D341Med (cell line): ENCODE data around the gene CFAP92.
"Not testable (repeated sequence)": the region's sequence is repeated elsewhere in the genome, so short reads cannot be mapped to it uniquely, and the experiment has no call there.

Source experiments
- DNase-seq: peaks from one replicate; pipeline ENCODE4 v3.0.0; 2012; ENCODE audit warnings: low spot score

CFAP92 gene

DNA sequence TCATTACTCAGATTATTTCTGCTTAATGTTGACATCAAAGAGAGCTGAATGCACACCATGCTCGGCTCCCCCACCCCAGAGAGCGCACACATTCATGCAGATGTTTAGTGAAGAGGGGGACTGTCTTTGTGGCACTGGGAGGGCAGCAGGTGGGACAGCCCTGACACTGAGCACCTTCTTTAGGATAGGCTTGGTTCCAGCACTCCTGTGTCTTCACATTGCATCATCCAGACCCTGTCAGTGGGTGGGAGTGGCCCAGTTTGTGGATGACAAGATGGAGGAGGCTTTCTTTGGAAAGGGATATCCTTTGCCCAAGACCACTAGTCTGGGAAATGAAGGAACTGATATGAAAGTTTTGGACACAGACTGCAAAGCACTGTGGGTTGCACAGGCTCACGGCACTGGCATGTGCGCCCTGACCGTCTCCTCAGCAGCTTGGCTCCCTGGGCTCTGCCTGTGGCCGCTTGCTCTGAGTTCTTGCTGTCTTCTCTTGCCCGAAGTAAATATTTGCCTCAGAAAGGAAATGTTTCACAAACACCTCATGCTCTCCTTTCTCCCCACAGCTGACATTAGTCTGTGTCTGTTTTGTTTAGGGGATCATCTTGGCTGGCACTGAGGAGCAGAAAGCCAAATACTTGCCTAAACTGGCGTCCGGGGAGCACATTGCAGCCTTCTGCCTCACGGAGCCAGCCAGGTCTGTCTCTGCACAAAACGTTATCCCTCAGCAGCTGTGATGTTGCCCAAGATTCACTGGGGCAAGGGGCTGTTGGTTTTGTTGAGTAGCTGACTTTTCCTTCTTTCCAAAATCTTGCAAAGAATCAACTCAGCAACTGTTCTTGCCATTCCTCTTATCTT is 97.8 kb downstream of the CFAP92 start:
- no peak for DNase-seq

DNA sequence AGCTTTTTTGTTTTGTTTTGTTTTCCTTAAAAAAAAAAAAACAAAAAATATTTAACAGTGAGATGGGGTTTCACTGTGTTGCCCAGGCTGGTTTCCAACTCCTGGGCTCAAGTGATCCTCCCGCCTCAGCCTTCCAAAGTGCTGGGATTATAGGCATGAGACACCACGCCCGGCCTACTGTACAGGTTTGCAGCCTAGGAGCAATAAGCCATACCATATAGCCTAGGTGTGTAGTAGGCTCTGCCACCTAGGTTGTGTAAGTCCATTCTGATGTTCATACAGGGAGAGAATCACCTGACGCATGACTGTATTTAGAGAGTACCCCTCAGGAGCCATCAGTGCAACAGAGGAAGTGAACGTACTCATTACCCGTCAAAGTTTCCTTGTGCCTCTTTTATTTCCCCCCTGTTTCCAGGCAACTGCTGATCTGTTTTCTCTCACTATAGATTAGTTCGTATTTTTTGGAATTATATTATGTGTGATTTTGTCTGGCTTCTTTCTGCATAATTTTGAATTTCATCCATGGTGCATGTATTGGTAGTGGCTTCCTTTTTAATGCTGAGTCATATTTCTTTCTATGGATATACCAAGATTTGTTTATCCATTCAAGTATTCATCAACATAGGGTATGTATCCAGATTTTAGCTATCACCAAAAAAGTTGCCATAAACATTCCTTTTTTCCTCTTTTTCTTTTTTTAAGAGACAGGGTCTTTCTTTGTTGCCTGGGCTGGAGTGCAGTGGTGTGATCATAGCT is 104.6 kb downstream of the CFAP92 start:
- no peak for DNase-seq

DNA sequence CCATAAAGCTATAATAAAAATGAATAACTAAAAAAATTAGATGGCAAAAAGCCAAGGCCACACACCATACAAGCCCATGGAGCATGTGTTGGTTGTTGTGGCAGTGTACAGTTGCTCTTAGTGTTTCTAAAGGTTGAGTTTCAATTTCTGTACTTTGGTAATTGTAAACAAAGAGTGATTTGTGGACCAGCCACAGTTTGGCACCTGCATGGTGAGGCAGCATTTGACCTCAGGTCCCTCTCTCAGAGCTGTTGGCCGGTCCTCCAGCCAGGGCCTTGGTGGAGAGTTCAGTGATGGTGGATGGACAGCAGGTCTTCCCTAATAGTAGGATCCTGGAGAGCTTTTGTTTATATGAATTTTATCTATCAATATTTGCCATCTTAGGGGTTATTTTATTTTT is 108.9 kb downstream of the CFAP92 start:
- no peak for DNase-seq

DNA sequence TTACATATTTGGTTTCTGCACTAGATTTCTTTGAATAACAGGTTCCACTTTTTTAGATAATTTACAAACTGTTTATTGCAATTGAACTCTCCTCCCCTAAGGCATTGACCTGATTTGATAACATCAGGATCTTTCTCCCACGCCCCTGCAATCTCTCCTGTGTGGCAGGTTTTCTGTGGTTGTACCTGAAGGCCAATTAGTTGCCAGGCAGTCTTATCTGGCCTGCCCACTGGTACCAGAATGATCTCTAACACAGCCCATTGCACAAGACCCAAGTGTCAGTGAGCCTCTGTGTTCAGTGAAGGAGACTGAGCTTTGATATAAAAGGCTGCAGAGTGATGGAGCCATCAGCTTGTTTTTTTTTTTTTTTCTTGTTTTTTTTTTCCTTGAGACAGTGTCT is 111.2 kb downstream of the CFAP92 start:
- DNase-seq, result no peak

DNA sequence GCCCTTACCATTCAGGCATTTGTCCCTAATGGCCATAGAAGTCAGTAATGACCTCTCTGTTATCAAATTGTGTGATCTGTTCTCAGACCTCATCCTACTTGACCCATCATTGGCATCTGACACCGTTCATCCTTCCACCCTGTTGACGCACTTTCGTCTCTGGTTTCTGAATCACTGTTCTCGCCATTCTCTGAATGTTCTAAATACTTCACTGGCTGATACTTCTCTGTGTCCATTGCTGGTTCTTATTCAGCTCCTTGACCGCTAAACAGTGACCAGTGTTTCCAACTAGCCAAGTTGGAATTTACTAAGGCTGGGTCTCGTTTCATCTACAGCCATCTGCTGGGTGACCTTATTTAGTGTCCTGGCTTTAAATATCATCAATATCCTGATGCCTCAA is 112.3 kb downstream of the CFAP92 start:
- no peak for DNase-seq

DNA sequence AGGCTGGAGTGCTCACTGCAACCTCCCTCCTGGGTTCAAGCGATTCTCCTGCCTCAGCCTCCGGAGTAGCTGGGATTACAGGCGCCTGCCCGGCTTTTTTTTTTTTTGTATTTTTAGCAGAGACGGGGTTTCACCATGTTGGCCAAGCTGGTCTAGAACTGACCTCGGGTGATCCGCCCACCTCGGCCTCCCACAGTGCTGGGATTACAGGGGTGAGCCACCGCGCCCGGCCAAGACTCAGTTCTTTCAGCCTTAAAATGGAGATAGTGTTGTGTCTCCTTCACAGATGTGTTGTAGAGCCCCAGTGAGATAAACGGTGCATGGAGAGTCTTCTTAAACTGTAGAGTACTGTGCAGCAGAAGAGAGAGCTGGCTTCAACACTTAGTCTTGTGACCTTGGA is 113.4 kb downstream of the CFAP92 start:
- not testable (repeated sequence) for DNase-seq

DNA sequence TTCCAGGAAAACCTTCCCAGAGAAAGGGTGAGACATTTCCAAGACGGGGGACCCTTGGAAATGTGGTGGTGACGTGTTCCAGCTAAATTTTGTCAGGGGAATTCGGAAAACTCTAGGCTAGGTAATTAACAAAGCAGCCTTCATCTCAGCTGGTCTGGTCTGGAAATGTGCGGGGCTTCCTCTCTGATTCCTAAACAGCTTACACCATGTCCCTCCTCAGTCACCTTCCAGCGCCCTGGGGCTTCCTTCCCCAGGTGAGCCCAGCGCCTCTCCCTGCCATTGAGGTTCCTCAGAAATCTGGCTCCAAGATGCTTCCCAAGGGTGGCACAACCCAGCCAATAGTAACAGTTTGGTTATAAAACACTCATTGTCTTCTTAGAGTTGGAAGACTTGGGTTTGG is 113.9 kb downstream of the CFAP92 start:
- DNase-seq, result peak; percentile 44

DNA sequence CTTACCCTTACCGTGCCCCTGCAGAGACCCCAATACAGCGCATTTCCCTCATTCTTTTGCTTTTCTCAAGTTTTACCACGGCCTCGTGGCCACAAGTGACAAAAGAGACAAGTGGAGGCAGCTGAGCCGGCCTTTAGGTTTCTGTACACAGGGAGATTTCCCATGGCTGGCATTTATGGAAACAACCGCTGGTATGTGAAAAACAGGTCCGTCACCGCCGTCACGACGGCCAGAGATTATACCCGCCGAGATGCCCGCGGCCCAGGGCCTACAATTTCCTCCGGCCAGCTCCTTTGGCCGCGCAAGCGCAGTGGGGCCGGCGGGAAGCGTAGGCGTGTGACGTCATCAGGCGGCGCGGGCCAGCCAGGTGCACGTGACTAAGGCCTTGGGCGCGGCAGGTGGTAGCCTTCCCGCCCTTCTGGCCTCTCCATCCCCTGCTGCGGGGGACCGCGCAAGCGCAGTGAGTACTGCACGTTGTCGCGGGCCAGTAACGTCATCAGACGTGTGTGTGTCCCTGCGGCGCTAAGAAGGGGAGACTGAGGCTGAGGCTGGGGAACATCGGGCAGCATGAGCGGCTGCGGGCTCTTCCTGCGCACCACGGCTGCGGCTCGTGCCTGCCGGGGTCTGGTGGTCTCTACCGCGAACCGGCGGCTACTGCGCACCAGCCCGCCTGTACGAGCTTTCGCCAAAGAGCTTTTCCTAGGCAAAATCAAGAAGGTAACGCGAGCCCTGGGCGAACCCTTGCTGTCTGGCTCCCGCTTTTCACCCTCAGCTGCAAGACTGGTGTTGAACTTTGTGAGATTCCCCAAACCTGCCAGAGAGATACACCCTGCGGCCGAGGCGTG is 114.5 kb downstream of the CFAP92 start, which contains the start of gene ACAD9:
Gene ACAD9 (plus strand): TSS at position 496 of the 845 bp plus-strand sequence. CDS start 72 bp downstream, at position 568.
- DNase-seq, result peak; percentile 100

DNA sequence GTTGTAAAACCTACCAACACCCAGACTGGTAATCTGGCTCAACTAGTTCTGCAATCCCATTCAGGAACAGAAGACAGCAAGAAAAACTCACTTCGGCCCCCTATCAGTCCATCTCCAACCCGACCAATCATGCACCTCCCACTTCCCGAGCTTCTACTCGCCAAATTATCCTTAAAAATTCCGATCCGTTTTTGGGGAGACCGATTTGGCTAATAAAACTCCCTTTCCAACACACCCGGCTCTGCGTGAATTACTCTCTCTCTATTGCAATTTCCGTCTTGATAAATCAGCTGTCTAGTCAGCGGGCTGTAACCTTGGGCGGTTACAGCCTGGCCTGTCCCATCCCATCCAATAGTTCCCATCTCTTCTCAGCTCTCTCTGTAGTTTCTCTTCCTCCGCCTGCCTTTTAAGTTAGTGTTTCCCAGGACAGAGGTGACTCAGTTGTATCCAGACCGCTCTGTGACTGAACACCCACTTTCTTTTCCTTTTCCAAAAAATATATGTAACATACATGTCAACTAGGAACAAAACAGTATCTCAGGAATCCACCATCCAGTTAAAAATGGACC is 115.2 kb downstream of the CFAP92 start:
- no peak for DNase-seq

DNA sequence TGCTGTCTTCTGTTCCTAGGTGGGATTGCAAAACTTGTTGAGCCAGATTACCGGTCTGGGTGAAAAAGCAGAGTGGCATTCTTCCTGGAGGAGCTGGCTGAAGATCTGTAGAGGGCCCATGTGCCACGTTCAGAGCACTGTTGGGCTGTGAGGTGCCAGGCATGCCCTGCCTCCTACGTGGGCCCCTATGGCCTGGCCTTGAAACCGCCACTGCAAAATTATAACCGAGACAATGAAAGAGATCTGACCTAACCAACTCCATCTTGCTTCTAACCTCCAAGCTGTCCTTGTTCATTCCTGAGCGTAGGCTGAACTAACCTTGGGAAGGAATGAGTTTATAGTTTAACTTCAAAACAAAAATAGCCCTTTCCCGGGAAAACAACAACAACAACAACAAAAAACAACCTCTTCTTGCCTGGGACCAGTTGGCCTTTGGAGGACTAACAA is 115.8 kb downstream of the CFAP92 start:
- DNase-seq, result no peak

DNA sequence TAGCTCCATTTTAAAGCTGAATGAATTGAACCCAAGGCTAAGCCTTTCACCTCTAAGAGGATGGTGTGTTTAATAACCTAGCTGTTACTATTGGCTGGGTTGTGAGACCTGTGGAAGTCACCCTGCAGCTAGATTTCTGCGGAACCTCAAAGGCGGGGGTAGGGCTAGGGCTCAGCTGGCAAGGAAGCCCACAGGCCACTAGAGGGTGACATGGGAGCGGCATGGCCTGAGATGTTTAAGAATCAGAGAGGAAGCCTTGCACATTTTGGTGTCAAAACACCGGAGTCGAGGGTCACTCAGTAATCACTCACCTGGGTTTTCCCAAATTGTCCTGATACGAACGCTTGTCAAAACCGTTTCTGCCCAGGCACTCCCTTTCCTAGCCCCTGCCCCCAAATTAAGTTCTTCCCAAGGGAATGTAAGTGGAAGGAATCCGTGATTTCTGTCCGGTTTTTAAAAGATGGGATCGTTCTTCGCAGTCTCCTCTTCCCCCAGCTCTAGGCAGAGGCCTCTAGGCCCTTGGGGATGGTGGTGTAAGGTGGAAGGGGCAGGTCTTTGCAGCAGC is 118.2 kb downstream of the CFAP92 start:
- DNase-seq, result peak; percentile 75

DNA sequence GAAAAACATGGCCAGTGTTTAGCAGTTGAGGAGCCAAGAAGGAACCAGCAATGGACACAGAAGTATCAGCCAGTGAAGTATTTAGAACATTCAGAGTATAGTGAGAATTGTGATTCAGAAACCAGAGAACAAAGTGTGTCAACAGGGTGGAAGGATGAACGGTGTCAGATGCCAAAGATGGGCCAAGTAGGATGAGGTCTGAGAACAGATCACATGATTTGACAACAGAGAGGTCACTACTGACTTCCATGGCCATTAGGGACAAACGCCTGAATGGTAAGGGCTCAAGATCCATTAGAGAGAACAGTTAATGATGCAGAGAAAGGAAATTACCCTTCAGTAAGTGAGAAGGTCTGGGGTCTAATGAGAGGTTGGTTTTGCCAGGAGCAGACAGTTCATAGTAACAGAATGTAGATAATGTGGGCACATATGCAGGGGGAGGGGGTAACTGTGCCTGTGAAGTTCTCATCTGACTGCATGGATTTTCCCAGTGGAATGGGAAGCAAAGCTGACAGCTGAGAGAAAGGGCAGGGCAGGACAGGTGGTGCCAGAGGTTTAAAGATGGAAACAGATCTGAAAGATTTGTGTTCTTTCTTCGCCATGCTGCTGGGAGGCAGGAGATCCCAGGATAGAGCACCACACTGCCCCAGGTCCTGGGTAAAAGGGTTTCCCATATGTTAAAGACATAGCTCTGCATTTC is 119.2 kb downstream of the CFAP92 start:
- no peak for DNase-seq

DNA sequence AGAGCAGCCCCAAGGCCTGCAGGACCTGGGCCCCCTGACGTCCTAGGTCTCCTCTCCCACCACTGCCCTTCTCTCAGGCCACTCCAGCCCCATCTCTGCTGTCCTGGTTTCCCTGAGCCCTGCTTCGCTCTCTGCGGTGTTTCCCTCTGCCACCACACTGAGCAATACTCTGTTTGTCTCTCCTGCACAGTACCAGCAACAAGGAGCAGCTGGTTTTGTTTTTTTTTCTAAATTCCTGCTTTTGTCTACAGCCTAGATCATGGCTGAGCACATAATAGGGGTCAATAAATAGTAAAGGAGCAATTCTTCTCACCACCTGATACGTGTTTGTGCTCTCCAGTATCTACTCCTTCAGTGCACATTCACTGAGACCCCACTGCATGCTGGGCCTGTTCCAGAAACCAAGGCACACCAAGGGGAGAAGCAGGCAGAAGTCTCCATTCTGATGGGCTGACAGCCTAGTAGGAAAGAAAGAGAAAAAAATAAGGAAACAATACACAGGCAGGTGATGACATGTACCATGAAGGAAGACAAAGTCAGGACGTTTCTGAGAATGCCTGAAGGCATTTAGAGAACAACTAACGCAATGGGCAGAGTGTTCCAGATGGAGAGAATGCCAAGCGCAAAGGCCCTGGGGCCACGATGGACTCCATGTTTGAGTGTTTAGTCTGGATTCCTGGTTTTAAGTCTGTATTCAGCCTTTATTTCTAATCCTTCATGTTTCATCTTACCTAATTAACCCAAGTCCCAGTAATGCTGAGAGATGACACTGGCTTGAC is 120.4 kb downstream of the CFAP92 start:
- no peak for DNase-seq

DNA sequence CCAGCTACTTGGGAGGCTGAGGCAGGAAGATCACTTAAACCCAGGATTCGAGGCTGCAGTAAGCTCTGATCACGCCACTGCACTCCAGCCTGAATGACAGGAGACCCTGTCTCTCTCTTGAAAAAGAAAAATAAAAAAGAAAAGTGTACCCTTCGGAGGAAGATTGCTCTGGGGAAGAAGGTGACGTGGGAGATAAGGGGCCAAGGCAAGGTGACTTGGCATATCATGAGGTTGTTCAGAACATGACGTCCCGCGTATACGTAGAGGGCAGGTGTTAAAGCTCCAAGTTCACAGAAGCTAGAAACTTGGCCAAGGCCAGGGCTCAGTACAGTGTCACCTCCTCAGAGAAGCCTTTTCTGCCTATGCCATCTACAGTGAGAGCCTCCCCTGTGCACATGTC is 121.1 kb downstream of the CFAP92 start:
- no peak for DNase-seq

DNA sequence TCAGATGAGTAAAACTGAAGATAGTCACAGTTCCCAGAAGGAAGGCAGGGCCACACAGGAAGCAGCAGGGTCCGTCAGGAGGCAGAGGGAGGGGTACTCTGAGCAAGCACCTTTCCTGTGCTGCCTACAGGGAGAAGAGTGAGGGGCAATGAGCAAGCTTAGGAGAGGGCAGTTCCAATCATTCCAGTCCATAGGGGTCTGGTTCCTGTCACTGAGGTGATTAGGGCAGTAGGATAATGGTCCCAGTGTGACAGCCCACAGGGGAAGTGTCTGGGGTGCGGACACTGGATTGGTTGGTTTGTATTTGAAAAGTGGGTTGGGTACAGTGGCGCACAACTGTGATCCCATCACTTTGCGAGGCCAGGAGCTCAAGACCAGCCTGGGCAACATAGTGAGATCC is 121.6 kb downstream of the CFAP92 start:
- DNase-seq, result no peak

DNA sequence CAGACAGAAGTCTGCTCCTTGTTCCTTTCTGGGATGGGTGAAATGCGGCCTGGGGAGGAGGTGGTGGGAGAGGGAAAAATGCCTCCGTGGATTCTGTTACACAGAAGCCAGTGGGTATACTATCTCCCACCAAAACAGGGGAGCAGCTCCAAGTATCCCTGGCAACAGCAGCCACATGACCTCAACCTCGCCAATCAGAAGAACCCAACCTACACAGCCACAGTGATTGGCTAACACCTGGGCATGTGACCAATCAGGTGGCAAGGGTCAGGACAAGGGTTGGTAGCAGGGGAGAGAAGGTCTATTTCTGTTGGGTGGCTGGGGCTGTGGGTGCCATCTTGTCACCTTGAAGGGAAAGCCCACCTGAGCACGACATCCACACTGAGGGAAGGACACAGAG is 123.5 kb downstream of the CFAP92 start:
- DNase-seq, result no peak

DNA sequence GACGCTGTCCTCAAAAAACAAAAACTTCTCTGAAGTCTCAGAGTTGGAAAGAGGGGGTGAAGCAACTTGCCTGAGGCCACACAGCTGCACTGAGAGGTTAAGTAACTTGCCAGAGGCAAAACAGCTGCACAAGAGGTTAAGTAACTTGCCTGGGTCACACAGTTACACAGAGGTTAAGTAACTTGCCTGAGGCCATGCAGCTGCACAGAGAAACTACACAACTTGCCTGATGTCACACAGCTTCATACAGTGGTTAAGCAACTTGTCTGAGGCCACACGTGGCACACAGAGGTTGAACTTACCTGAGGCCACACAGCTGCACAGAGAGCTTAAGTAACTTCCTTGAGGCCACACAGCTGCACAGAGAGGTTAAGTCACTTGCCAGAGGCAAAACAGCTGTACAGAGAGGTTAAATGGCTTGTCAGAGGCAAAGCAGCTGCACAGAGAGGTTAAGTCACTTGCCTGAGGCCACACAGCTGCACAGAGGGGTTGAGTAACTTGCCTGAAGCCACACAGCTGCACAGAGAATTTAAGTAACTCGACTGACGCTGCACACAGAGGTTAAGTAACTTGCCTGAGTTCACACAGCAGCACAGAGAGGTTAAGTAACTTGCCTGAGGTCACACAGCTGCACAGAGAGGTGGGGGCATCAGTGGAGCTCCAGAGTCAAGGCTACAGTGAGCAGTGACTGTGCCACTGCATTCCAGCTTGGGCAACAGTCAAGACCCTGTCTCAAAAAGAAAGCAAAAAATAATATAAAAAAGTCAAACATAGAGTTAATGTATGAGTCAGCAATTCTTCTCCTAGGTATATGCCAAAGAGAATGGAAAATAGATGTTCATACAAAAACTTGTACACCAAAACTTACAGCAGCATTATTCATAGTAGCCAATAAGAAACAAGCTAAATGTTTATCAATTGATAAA is 126.4 kb downstream of the CFAP92 start:
- DNase-seq, result no peak

DNA sequence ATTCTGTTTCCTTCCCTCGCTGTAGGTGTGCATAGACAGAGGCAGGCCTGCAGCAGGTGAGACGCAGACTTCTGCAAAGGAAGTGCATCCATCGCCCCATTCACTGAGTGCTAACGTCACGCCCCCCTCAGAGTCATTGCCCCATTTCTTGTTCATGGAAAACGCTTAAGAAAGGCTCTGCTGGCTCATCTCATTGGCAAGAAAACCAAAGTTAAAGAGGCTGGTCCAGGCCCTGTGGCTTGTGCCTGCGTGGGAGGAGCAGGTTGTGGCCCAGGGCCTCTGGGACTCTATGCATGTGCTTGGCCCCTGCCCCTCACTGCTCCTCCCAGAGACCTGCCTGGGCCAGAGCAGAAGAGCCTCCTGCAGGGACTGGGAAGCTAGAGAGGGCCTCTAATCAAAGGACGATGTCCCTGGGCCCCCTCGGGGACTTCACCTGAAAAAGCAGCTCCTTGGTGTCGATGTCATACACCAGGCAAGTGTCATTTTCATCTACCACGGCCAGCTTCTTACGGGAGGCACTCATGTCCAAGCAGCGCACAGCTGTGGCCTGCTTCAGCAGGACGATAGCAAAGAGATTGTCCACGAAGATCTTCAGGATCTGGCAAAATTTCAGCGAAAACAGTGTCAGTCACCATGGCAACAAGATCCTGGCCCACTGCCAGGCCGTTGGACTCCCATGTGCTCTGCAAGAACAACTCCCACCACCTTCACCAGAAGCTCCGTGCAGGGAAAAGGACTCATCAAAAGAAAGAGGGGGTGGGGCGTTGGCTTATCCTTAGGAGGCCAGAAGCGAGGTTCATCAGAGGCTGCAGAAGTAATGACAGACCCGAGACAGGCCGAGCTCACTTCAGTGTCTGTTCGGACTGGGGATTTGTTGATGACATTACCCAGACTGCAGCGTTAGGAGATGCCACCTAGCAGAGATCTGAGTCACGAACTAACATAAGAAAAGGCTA is 128.7 kb downstream of the CFAP92 start:
- not testable (repeated sequence) for DNase-seq
